ENCODE measurements around the gene MMP25.

- TF ChIP-seq CTCF (conservative IDR thresholded peaks at IDR 0.05; ENCODE audit: low read depth, low read length) (no peak), EZH2 (IDR thresholded peaks at IDR 0.05; ENCODE audit: borderline replicate concordance, low read depth, low read length, poor library complexity, severe bottlenecking) (no peak)
These were observed 21.0 kb upstream of the MMP25 start for GRCh38 chr16:3025032-3026002.

Measured in A673 (cell line).